ENCODE measurements around the gene PKNOX2.

Gene PKNOX2

DNA sequence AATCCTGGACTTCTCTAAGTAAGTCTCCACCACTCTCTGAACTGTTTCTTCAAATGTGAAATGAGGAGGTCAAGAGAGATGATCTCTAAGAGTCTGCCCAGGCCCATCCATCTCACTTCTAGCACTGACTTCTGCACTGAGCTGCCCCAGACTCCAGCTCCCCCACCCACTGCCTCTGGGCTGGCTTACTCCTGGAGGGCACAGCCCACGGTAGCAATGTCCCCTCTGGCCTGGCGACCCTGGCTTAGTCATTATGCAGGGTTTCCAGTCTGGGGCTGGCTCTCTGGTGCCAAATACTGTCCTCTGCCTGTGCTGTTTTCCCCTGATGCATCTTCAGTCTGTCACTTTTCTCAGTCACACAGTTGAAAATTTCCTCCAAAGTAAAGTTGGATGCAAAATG, 60.9 kb downstream of the PKNOX2 start:
- POLR2A ChIA-PET, result no interaction called here
- DNase-seq (ENCODE audit: low read depth, low spot score), result no peak
- TF ChIP-seq, protein P1, sequence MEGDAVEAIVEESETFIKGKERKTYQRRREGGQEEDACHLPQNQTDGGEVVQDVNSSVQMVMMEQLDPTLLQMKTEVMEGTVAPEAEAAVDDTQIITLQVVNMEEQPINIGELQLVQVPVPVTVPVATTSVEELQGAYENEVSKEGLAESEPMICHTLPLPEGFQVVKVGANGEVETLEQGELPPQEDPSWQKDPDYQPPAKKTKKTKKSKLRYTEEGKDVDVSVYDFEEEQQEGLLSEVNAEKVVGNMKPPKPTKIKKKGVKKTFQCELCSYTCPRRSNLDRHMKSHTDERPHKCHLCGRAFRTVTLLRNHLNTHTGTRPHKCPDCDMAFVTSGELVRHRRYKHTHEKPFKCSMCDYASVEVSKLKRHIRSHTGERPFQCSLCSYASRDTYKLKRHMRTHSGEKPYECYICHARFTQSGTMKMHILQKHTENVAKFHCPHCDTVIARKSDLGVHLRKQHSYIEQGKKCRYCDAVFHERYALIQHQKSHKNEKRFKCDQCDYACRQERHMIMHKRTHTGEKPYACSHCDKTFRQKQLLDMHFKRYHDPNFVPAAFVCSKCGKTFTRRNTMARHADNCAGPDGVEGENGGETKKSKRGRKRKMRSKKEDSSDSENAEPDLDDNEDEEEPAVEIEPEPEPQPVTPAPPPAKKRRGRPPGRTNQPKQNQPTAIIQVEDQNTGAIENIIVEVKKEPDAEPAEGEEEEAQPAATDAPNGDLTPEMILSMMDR (IDR thresholded peaks at IDR 0.05; ENCODE audit: insufficient read depth, low read length, missing control alignments), result no peak
- H3K4me3 ChIP-seq (ENCODE audit: low read depth, low read length), result no peak overlapping the region
- CTCF ChIA-PET, result no interaction called here

DNA sequence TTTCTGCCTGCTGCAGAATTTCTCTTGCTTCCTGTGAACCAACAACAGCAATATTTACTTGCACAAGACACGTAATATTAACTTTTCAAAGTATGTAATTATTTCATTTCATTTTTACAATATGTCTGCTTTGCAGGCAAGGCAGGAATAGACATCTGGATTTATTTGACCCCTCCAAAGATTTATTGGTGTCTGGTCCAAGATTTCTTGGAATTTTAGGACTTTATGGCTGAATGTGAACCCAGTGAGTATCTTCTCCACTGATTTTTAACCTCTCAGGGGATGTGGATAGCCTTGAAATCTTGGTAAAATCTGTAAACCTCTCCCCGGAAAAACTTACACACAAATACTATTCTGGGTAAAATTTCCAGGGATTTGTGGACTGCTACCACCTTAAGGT, 61.5 kb downstream of the PKNOX2 start:
- POLR2A ChIA-PET, result no interaction called here
- CTCF ChIA-PET, result no interaction called here
- DNase-seq (ENCODE audit: low read depth, low spot score), result no peak
- TF ChIP-seq, protein P1 (IDR thresholded peaks at IDR 0.05; ENCODE audit: insufficient read depth, low read length, missing control alignments), result no peak
- H3K4me3 ChIP-seq (ENCODE audit: low read depth, low read length), result no peak overlapping the region

DNA sequence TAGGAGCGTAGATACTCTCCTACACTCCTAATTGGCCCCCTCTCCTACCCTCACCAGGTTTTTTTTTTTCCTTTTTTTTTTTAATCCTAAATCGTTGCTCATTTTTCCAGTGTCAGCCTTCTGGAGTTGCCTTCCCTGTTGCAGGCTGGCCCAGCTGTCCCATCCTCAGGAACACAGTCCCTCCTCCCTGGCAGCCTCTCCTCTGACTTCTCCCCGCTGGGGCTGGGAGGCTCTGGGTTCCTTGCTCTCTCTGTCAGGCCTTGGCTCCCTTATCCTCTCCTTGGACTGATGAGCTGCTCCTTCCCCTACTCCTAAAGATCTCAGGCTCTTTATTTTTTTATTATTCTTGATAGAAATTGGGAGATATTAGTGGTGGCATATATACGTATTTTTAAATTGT, 62.2 kb downstream of the PKNOX2 start:
- ChIA-PET CTCF (no interaction called here), POLR2A (no interaction called here)
- TF ChIP-seq, protein P1 (IDR thresholded peaks at IDR 0.05; ENCODE audit: insufficient read depth, low read length, missing control alignments), result no peak
- H3K4me3 ChIP-seq (ENCODE audit: low read depth, low read length), result no peak overlapping the region
- DNase-seq (ENCODE audit: low read depth, low spot score), result no peak

DNA sequence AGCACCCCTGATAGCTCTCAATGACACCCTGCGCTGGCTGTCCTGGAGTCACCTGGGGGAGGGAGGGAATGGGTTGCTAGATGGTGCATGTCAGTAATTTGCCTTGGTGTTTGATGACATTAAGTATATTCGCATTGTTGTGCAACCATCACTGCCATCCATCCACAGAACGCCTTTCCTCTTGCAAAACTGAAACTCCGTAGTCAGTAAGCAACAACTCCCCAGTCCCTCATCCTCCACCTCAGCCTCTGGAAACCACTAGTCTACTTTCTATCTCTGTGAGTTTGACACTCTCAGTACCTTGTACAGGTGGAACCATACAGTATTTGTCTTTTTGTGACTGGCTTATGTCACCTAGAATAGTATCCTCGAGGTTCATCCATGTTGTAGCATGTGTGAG, 62.6 kb downstream of the PKNOX2 start:
- ChIA-PET CTCF (no interaction called here), POLR2A (no interaction called here)
- no peak overlapping the region for H3K4me3 ChIP-seq (ENCODE audit: low read depth, low read length)
- DNase-seq (ENCODE audit: low read depth, low spot score), result no peak
- TF ChIP-seq, protein P1 (IDR thresholded peaks at IDR 0.05; ENCODE audit: insufficient read depth, low read length, missing control alignments), result no peak

DNA sequence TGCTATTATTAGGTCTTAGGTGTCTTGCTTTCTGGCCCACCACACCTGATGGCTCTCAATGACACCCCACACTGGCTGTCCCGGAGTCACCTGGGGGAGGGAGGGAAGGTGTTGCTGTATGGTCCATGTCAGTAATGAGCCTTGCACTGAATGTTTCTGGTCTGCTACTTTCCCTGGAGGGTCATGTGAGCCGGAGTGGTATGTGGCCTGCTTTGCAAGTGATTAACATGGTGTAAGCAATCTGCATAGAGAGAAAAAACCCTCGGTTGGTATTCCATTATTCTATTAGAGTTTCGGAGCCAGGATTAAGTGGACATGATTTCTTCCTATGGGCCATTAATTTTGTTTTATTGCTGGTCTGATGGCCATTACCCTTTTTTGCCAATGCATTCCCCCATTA, 63.9 kb downstream of the PKNOX2 start:
- ChIA-PET CTCF (interaction anchor here (0.8 kb wide), 1 partner anchor 118 kb away, joined by 3 read pairs; no protein-coding TSS in a partner anchor), POLR2A (no interaction called here)

DNA sequence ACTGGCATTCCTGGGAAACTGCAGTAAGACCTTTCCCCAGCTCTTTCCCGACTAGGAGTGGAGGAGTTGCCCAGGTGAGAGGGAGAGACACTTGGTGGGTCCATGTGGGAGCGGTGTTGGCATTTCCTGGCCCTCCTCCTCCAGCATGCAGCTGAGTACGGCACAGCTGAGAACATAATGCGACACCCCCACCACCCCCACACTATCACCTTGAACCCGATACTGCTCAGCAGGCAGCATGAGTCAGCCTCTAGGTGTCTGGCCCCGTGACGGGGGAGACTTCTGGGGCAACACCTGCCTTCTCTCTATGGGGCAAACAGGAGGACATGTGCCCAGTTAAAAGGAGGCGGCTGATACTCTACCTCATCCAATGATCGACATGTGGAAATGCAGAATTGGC, 64.4 kb downstream of the PKNOX2 start:
- CTCF ChIA-PET, result no interaction called here

More for the DNA sequence above, 63.9 kb downstream of the PKNOX2 start:
- TF ChIP-seq, protein P1 (IDR thresholded peaks at IDR 0.05; ENCODE audit: insufficient read depth, low read length, missing control alignments), result no peak
- H3K4me3 ChIP-seq (ENCODE audit: low read depth, low read length), result no peak overlapping the region
- DNase-seq (ENCODE audit: low read depth, low spot score), result no peak

More for the DNA sequence above, 64.4 kb downstream of the PKNOX2 start:
- no peak overlapping the region for H3K4me3 ChIP-seq (ENCODE audit: low read depth, low read length)
- TF ChIP-seq, protein P1 (IDR thresholded peaks at IDR 0.05; ENCODE audit: insufficient read depth, low read length, missing control alignments), result no peak
- DNase-seq (ENCODE audit: low read depth, low spot score), result no peak
- POLR2A ChIA-PET, result no interaction called here
